Fibroblast of pulmonary artery (primary cell): ENCODE results near the gene ZNF391.
"Not testable (repeated sequence)": the region's sequence is repeated elsewhere in the genome, so short reads cannot be mapped to it uniquely, and the experiment has no call there.

ENCODE experiments used
- DNase-seq: peaks from one replicate; pipeline ENCODE4 v3.0.0-alpha.2; 2010; ENCODE audit warnings: low read depth
- H3K4me3 ChIP-seq: replicated peaks from 2 replicates; pipeline ENCODE4 v1.5.1; 2011; ENCODE audit warnings: low read depth, mild to moderate bottlenecking, control low read depth, low read length, moderate library complexity
- TF ChIP-seq, protein P1 (sequence below): IDR thresholded peaks from 2 replicates; pipeline ENCODE4 v1.5.1; 2011; ENCODE audit warnings: mild to moderate bottlenecking, control low read depth, low read length, inconsistent platforms; ENCODE audit errors: missing control alignments

ZNF391 gene

GRCh38 chr6:27374824-27375612, 13.5 kb upstream of the ZNF391 start:
- H3K4me3 ChIP-seq = peak overlapping the region; percentile 69
- peak; percentile 62 for DNase-seq
- TF ChIP-seq, protein P1, sequence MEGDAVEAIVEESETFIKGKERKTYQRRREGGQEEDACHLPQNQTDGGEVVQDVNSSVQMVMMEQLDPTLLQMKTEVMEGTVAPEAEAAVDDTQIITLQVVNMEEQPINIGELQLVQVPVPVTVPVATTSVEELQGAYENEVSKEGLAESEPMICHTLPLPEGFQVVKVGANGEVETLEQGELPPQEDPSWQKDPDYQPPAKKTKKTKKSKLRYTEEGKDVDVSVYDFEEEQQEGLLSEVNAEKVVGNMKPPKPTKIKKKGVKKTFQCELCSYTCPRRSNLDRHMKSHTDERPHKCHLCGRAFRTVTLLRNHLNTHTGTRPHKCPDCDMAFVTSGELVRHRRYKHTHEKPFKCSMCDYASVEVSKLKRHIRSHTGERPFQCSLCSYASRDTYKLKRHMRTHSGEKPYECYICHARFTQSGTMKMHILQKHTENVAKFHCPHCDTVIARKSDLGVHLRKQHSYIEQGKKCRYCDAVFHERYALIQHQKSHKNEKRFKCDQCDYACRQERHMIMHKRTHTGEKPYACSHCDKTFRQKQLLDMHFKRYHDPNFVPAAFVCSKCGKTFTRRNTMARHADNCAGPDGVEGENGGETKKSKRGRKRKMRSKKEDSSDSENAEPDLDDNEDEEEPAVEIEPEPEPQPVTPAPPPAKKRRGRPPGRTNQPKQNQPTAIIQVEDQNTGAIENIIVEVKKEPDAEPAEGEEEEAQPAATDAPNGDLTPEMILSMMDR = no peak

DNA sequence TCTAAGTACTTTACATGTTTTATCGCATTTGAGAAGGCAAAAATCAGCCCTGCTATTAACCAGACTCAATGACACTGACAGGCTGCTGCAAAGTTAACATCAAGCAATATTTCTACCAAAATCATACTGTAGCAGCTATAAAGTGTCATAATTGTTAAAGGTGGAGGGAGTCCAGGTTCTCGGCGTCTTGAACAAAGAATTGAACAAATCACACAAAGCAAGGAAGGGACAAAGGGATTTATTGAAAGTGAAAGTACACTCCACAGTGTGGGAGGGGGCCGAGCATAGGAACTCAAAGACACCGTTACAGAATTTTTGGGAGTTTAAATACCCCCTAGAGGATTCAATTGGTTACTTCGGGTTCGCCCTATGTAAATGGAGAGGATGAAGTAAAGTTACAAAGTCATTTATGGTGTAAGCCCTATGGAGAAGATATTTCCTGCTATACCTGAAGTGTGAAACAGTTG, 12.9 kb upstream of the ZNF391 start:
- TF ChIP-seq, protein P1 = no peak
- peak overlapping the region; percentile 6 for H3K4me3 ChIP-seq
- DNase-seq = peak; percentile 9

GRCh38 chr6:27378406-27378805, 10.2 kb upstream of the ZNF391 start:
- not testable (repeated sequence) for H3K4me3 ChIP-seq, DNase-seq

- not testable (repeated sequence) for H3K4me3 ChIP-seq, DNase-seq
Measured at GRCh38 chr6:27381001-27381400, 7.6 kb upstream of the ZNF391 start.

DNA sequence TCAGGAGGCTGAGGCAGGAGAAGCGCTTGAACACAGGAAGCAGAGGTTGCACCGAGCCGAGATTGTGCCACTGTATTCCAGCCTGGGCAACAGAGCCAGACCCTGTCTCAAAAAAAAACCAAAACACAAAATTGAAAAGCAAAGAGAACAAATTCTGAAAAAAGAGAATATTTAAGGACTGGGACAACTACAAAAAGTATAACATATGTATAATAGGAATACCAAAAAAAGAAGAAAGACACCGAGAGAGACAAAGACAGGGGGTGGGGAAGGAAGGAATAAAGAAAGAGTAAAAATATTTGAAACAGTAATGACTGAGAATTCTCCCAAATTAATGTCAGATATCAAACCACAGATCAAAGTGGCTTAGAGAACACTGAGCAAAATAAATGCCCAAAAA, 5.5 kb upstream of the ZNF391 start:
- H3K4me3 ChIP-seq = no peak overlapping the region
- TF ChIP-seq, protein P1 = no peak
- no peak for DNase-seq

DNA sequence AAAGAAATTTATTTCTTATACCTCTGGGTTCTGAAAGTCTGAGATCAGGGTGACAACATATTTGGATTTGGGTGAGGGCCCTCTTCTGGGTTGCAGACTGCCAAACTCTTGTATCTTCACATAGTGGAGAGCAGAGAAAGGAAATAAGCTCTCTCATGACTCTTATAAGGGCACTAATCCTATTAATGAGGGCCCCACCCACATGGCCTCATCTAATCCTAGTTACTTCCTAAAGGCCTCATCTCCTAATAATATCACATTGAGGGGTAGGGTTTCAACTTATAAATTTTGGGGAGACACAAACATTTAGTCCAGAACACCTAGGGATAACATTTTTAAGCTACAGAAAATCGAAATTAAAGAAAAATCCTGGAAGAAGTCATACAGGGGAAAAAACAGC, 5.1 kb upstream of the ZNF391 start:
- TF ChIP-seq, protein P1 = no peak
- no peak overlapping the region for H3K4me3 ChIP-seq
- no peak for DNase-seq

- DNase-seq = no peak
- TF ChIP-seq, protein P1 = no peak
- H3K4me3 ChIP-seq = no peak overlapping the region
Measured at GRCh38 chr6:27392623-27393022, 4.1 kb downstream of the ZNF391 start.

GRCh38 chr6:27394073-27394472, 5.5 kb downstream of the ZNF391 start:
- DNase-seq = no peak
- TF ChIP-seq, protein P1 = no peak
- H3K4me3 ChIP-seq = no peak overlapping the region
